SW480 (cell line): ENCODE measurements around the gene PTPRH.

Experiments used
- DNase-seq: peaks from one replicate; pipeline ENCODE4 v3.0.0-alpha.2; 2016; ENCODE audit warnings: low spot score

The PTPRH gene

GRCh38 chr19:55246462-55247451, 37.5 kb upstream of the PTPRH start:
- no peak for DNase-seq

GRCh38 chr19:55245236-55245904, 36.1 kb upstream of the PTPRH start:
- DNase-seq: no peak

DNA sequence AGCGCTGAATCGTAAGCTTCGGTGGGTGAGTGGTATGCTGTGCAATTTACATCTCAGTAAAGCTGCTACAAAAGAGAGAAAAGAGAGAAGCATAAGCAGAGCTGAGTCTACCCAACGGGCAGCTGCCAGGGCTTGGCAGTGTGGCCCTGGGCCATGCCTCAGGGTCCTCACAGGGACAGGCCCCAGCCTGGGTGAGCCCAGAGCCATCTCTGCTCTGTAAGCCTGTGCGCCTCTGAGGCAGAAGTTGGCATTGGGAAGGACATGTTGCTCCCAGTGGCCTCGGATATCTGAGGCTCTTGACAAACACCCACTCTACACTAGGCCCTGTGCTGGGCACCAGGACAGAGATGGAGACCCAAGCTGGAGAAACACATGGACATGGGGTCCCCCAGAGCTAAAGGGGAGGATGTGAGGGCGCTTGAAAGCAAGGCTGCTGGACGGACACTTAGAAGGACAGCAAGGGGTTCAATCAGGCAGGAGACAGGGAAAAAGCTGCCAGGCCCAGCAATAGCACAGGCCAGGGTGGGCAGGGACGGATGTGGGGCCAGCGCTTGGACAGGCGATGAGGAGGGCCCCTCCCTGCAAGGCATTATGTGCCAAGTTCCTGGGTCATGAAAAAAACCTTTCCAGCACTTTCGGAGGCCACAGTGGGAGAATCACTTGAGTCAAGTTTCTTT, 34.8 kb upstream of the PTPRH start:
- DNase-seq: no peak

DNA sequence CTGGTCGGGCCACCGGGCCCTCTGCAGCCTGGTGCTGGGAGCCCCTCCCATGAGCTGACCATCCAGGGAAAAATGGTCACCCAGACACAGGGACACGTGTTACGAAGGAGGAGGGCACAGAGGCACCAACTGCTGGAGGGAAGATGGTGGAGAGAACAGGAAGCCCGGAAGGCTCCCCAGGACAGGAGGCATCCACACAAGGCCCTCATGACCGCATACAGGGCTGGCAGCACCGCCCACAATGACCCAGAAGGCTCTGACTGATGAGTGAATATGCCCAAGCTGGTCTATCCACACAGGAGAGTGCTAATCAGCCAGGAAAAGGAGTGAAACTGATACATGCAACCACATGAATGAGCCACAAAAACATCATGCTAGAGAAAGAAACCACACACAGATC, 33.2 kb upstream of the PTPRH start:
- DNase-seq: no peak

GRCh38 chr19:55241935-55242464, 32.7 kb upstream of the PTPRH start:
- no peak for DNase-seq

DNA sequence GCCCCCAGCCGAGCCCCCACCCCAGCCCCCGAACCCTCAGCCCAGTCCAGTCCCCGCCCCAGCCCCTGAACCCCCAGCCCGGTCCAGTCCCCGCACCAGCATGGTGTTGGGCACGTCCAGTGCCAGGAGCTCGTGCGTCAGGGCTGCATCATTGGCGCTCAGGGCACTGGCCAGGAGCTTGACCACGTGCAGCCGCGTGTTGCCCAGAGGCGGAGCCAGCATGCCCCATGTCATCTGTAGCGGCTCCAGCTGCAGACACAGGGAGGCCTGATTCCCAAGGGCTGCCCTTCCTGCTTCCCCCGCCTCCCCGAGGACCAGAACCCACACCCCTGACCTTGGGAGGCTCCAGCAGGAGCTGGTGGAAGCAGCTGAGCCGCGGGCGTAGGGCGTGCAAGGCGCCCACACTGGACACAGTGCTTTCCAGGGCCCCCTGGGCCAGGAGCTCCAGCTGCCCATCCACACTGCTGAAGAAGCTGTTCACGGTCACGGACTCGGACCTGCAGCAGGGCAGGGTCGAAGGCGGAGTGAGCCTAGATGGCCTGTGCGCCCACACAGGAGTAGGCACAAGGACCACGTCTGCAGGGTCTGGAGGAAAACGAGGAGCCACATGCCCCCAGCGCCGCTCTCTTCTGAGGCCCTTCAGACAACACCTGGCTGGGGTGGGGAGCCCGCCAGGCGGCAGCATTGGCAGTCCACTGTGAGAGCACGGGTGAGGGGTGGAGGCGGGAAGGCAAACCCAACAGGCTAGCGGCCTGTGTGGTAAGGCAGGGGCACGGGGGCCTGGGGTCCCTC, 32.0 kb upstream of the PTPRH start:
- no peak for DNase-seq

DNA sequence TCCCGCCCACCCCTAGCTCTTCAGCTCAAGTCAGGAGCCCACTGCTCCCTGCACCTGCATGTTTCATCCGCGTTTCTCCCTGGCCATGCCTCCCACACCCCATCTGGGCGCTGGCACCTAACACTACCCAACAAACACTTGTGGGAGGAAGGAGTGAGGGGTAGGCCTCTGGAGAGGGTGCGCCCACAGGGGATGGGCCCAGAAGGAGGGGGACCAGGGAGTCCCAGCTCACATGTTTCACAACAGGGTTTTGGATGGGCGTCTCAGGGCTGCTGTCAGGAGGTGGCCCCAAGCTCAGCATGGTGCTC, 31.4 kb upstream of the PTPRH start:
- no peak for DNase-seq

GRCh38 chr19:55239004-55239403, 29.7 kb upstream of the PTPRH start:
- no peak for DNase-seq

DNA sequence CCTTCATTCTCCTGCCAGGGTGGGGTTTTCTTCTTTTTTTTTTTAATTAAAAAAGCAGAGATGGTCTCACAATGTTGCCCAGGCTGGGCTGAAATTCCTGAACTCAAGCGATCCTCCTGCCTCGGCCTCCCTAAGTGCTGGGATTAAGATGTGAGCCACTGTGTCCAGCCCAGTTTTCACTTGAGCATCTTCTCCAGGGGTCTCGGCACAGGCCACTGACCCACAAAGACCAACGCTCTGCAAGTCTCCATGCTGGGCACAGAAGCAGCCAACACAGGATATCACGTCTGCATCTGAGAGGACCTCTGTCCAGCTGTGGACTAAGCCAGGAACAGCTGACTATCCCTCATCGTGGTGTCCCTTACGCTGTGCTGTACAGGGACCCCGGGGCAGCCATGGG, 28.7 kb upstream of the PTPRH start:
- no peak for DNase-seq

GRCh38 chr19:55232986-55233385, 23.7 kb upstream of the PTPRH start:
- no peak for DNase-seq

- no peak for DNase-seq
Observed at GRCh38 chr19:55232286-55232602, 22.9 kb upstream of the PTPRH start.

GRCh38 chr19:55231391-55232285, 22.3 kb upstream of the PTPRH start:
- no peak for DNase-seq

GRCh38 chr19:55230780-55231179, 21.5 kb upstream of the PTPRH start:
- DNase-seq: no peak

DNA sequence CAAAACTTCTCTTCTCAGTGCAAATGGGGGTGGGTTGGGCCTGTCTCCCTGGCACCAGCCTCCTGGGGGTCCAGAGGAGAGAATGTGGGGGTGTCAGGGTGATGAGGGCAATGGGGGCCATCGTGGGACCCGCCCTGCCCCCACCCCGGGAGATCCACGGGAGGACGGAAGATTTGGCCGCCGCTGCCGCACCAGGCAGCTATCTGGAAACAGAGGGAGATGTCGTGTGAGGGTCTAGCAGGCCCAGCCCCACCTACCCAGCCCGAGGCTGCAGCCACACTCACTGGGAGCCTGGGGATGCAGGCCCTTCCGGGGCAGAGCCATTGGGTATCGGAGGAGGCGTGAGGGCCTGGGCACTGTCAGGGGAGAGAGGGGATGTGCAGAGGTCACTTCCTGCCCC, 21.0 kb upstream of the PTPRH start:
- no peak for DNase-seq

GRCh38 chr19:55229789-55230182, 20.5 kb upstream of the PTPRH start:
- no peak for DNase-seq

DNA sequence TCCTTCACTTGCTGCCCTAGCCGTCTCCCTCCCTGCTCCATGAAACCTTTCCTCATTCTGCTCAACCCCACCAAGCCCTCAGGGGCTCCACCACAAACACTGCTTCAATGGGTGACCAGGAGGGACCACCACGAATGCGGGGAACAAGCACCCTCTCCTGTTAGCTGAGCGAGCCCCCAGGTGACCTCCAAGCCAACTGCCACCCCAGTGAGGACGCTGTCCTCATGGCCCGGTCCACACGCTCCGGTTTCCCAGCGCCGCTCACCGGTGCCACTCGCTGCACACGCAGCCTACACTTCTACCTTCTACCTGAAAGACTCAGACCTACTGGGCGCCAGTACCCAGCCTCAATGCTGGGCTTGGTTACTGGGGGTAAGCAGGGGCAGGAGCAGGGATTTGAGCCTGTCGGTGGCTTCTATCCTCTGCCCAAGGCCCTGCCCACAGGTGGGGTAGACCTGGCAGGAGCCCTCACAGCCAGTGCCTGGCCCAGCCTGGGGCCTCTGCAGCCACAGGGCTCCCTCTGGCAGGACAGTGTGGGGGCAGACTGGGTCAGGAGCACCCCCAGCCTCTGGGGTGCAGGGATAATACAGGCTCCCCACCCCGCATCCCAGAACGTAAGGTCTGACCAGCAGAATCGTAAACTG, 20.0 kb upstream of the PTPRH start:
- DNase-seq: no peak

DNA sequence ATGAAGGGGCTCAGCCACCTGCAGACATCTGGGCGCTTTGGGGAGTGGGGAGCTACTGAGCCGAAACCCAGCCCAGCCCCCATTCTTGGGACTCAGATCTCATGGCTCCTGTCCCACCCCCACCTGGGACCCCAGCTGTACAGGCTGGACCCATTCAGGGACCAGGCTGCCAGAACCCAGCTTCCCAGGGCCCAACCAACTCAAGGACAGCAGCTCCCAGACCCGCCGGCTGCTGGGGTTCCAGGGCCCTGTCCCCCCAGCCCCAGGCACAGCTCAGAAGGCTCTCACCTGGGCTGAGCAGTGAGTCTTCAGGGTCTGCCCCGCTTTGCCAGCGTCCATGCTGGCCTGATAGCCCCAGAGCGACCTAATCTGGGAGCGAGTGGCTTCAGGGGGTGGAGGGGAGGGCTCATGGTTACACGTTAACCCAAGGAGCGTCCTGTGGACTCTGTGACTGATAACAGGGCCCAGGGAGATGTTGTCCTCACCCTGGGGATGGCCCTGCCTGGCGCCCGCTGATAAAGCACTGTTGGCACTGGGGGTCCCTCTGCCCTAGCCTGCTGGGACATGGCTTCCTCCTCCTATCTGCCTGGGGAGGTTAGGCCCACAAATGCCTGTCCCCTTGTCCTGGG, 19.2 kb upstream of the PTPRH start, which contains the start of gene TMEM86B:
TSS of gene TMEM86B (minus strand) at position 361 of the 629 bp plus-strand sequence. CDS start at position 339, 22 bp downstream.
- DNase-seq: no peak

GRCh38 chr19:55228015-55228391, 18.7 kb upstream of the PTPRH start:
- DNase-seq: no peak

GRCh38 chr19:55227241-55228014, 18.1 kb upstream of the PTPRH start:
- DNase-seq: no peak
